CD4-positive, alpha-beta T cell (primary cell): ENCODE results near the gene PIBF1. TPM values are rescaled to one million over a fixed set of nuclear protein-coding genes. Genes with fewer than 3 reads are reported as not detected.

Experiments
- ATAC-seq: fragments of 200-7000 bp; cut with Tn5 transposase; one replicate; pipeline ENCODE4 v1.10.0; 2022; ENCODE audit warnings: mild to moderate bottlenecking; ENCODE audit not compliant: poor library complexity
- CTCF ChIA-PET: fragments of 350-600 bp; sonication (Branson Sonifier 250); formaldehyde crosslinking; loops from one replicate; lab custom pipeline; 2021; ENCODE audit warnings: antibody characterized with exemption, inconsistent platforms; lab: Charles Lee
- POLR2A ChIA-PET: fragments of 350-600 bp; sonication (Branson Sonifier 250); formaldehyde crosslinking; loops from one replicate; lab custom pipeline; 2021; ENCODE audit warnings: antibody characterized with exemption, inconsistent platforms; lab: Charles Lee
- DNase-seq, 14 experiments: peaks; one replicate each; pipeline ENCODE4 v3.0.0-alpha.2; 2013 to 2020; ENCODE audit warnings: mixed read lengths in 2 of 14
- H3K27ac ChIP-seq, 2 donors: one replicate each; pipeline versions ENCODE4 v1.5.1 to v1.7.0; 2013; ENCODE audit warnings: low read length in 2 of 2, low read depth in 1 of 2, mild to moderate bottlenecking in 1 of 2
- H3K27me3 ChIP-seq, 2 experiments: 1 replicate in 1 of 2; 2 replicates in 1 of 2; pipeline versions ENCODE4 v1.6.1 to v1.7.0; 2013; ENCODE audit warnings: low read length in 2 of 2, control low read depth in 1 of 2, mild to moderate bottlenecking in 1 of 2, moderate library complexity in 1 of 2; ENCODE audit not compliant: insufficient read depth in 2 of 2, control insufficient read depth in 1 of 2
- H3K36me3 ChIP-seq: one replicate; pipeline ENCODE4 v1.6.1; 2013; ENCODE audit warnings: low read length, control low read depth; ENCODE audit not compliant: insufficient read depth
- H3K4me1 ChIP-seq: one replicate; pipeline ENCODE4 v1.6.1; 2013; ENCODE audit warnings: low read length, control low read depth; ENCODE audit not compliant: insufficient read depth
- H3K4me3 ChIP-seq: one replicate; pipeline ENCODE4 v1.5.1; 2013; ENCODE audit warnings: mild to moderate bottlenecking, low read length, moderate library complexity
- H3K9me3 ChIP-seq, 2 experiments: 1 replicate in 1 of 2; 2 replicates in 1 of 2; pipeline versions ENCODE4 v1.6.1 to v1.7.0; 2013; ENCODE audit warnings: low read length in 2 of 2, mild to moderate bottlenecking in 2 of 2, control low read depth in 1 of 2, moderate library complexity in 1 of 2; ENCODE audit not compliant: control insufficient read depth in 1 of 2, insufficient read depth in 1 of 2
- H3K27ac Mint-ChIP-seq: one replicate; pipeline ENCODE4 v1.8.0; 2020; ENCODE audit warnings: mixed read lengths
- H3K27me3 Mint-ChIP-seq: one replicate; pipeline ENCODE4 v1.8.0; 2021; ENCODE audit warnings: mixed read lengths
- H3K36me3 Mint-ChIP-seq: one replicate; pipeline ENCODE4 v1.8.0; 2021; ENCODE audit warnings: low read depth, mixed read lengths
- H3K4me1 Mint-ChIP-seq: one replicate; pipeline ENCODE4 v1.8.0; 2021; ENCODE audit warnings: low read depth, mixed read lengths
- H3K4me3 Mint-ChIP-seq: one replicate; pipeline ENCODE4 v1.8.0; 2020; ENCODE audit warnings: mild to moderate bottlenecking, mixed read lengths
- H3K9me3 Mint-ChIP-seq: one replicate; pipeline ENCODE4 v1.8.0; 2020; ENCODE audit warnings: mixed read lengths
- CTCF ChIP-seq: fragments of 200-600 bp; IDR thresholded peaks from one replicate; pipeline ENCODE4 v1.8.0; 2022; ENCODE audit warnings: antibody characterized with exemption, mild to moderate bottlenecking
- intact Hi-C, 2 experiments: fragments of 100-400 bp; cut with DNase I in 1 of 2; cut with micrococcal nuclease in 1 of 2; formaldehyde crosslinking; loops; one replicate each; pipeline versions ENCODE4 v1.15.1 to v1.9.0; 2023 to 2025; cut with DNase I, micrococcal nuclease
- total RNA-seq, 174 experiments: library from RNA in 2 of 174; stranded (reverse) in 2 of 174; gene quantifications; one replicate each; pipeline ENCODE4 v1.2.3 and lab custom pipeline; 2021 to 2026

PIBF1 gene
- total RNA-seq, 2 experiments from 2014 or later = 22.6 to 22.7 TPM

DNA sequence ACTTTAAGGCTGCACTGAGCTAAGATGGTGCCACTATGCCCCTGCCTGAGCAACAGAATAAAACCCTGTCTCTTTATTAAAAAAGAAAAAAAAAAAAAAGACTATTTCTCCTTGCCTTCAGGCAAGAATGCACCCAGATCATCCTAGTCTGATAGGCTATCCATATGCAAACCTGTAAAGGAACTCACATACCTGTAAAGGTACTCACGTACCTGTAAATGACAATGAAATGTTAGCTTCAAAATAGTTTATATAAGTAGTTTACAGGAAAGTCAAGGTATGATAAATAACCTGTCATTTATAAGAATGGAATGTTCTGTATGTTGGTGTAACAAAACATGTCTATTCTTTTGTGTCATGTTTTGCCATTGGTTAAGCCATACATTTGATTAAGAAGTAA is 86.3 kb downstream of the PIBF1 start:
- ChIA-PET CTCF (no interaction called here), POLR2A (no interaction called here)
- Histone ChIP-seq H3K36me3 (no peaks in the 10 kb centered on the region), H3K27ac (no peak overlapping the region), H3K27me3 (no peaks in the 10 kb centered on the region), H3K4me3 (no peak overlapping the region), H3K4me1 (no peaks in the 10 kb centered on the region), H3K9me3 (no peaks in the 10 kb centered on the region)
- DNase-seq (no peak), ATAC-seq (no peak)
- Mint-ChIP-seq H3K27ac (no peak overlapping the region), H3K4me3 (no peak overlapping the region), H3K27me3 (no peaks in the 10 kb centered on the region), H3K4me1 (peaks cover 8% of the 10 kb centered on the region), H3K36me3 (peaks cover 85% of the 10 kb centered on the region), H3K9me3 (no peaks in the 10 kb centered on the region)
- intact Hi-C loops = no loop called here
- no peak for TF ChIP-seq CTCF

DNA sequence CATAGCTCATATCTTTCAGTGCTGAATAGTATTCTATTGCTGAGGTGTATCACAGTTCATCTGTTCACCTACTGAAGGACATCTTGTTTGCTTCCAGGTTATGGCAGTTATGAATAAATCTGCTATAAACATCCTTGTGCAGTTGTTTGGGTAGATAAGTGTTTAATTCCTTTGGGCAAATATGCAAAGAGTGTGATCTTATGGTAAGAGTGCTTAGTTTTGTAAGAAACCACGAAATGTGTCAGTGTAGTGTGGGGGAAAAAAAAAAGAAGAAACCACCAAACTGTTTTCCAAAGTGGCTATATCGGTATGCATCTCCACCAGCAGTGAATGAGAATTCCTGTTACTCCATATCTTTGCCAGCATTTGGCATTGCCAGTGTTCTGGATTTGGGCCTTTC is 93.3 kb downstream of the PIBF1 start:
- ChIA-PET POLR2A (interaction anchor here (0.7 kb wide), 1 partner anchor 11 kb away, joined by 3 read pairs; no protein-coding TSS in a partner anchor), CTCF (no interaction called here)
- peaks cover 5% of the 10 kb centered on the region for H3K4me1 Mint-ChIP-seq
- no peak for TF ChIP-seq CTCF
- Histone ChIP-seq H3K36me3 (peaks cover 4% of the 10 kb centered on the region), H3K9me3 (no peaks in the 10 kb centered on the region), H3K4me3 (no peak overlapping the region), H3K27ac (no peak overlapping the region), H3K4me1 (no peaks in the 10 kb centered on the region), H3K27me3 (no peaks in the 10 kb centered on the region)
- no peak overlapping the region for H3K4me3 Mint-ChIP-seq
- ATAC-seq = no peak
- no peak for DNase-seq
- H3K27ac Mint-ChIP-seq = no peak overlapping the region
- peaks cover 8% of the 10 kb centered on the region for H3K9me3 Mint-ChIP-seq
- H3K36me3 Mint-ChIP-seq = peaks cover 98% of the 10 kb centered on the region
- intact Hi-C loops = no loop called here
- H3K27me3 Mint-ChIP-seq = no peaks in the 10 kb centered on the region

DNA sequence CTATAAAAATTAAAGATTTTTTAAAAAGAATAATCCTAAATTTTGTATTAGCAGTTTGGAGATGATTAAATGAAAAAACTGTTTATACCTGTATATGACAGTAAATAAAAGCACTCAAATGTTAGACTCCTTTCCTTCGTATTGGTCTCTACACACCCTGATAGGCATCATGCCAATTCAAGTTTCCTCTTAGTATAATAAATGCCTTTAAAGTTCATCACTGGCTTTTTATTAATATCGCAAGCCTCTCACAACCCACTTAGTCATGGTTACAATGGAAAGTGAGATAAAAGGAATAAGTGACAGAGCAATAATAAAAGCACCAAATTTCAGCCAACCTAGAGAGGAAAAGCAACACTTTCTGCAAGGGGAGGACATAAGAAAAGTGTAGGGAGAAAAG is 102.2 kb downstream of the PIBF1 start:
- H3K4me1 ChIP-seq = no peaks in the 10 kb centered on the region
- no peak overlapping the region for H3K4me3 ChIP-seq
- no peak for DNase-seq
- peaks cover 3% of the 10 kb centered on the region for H3K36me3 ChIP-seq
- ATAC-seq = no peak
- H3K9me3 ChIP-seq = no peaks in the 10 kb centered on the region
- H3K4me3 Mint-ChIP-seq = no peak overlapping the region
- ChIA-PET CTCF (no interaction called here), POLR2A (no interaction called here)
- no peak overlapping the region for H3K27ac Mint-ChIP-seq
- H3K36me3 Mint-ChIP-seq = peaks cover 55% of the 10 kb centered on the region
- H3K9me3 Mint-ChIP-seq = no peaks in the 10 kb centered on the region
- intact Hi-C loops = no loop called here
- no peaks in the 10 kb centered on the region for H3K27me3 ChIP-seq
- TF ChIP-seq CTCF = no peak
- H3K4me1 Mint-ChIP-seq = peaks cover 4% of the 10 kb centered on the region
- no peak overlapping the region for H3K27ac ChIP-seq
- H3K27me3 Mint-ChIP-seq = no peaks in the 10 kb centered on the region
